Activated CD8-positive, alpha-beta memory T cell treated with anti-CD3 and anti-CD28 coated beads, Interleukin-2, amount 50 U/mL, for 4 hours (primary cell): ENCODE data around the gene SIGLEC1.

Source experiments
- DNase-seq: peaks from one replicate; pipeline ENCODE4 v3.0.0-alpha.2; 2020

SIGLEC1 gene

GRCh38 chr20:3677733-3678132 lies 34.7 kb downstream of the SIGLEC1 start:
- no peak for DNase-seq

GRCh38 chr20:3674995-3675900 lies 37.2 kb downstream of the SIGLEC1 start:
- DNase-seq, result no peak

DNA sequence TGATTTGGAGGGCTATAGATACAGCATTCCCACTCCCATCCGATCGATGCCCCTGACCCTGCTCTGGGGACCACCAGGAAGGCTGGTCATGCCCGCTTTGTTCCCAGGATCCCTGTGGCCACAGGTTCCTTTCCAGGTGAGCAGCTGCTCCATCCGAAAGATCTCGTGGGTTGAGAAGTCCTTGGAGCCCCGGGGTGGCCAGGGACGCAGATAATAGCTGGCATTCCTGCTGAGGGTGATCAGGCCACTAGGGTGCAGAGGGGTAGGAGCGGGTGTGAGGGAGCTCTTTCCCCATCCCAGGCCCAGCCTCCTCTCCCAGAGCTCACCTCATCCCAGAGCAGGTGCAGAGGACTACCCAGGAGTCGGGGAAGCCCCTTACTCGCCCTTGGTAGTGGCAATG lies 38.0 kb downstream of the SIGLEC1 start:
- DNase-seq, result no peak

- no peak for DNase-seq
Measured at GRCh38 chr20:3673221-3674070, 39.0 kb downstream of the SIGLEC1 start.

GRCh38 chr20:3672547-3673171 lies 39.7 kb downstream of the SIGLEC1 start:
- DNase-seq, result no peak

DNA sequence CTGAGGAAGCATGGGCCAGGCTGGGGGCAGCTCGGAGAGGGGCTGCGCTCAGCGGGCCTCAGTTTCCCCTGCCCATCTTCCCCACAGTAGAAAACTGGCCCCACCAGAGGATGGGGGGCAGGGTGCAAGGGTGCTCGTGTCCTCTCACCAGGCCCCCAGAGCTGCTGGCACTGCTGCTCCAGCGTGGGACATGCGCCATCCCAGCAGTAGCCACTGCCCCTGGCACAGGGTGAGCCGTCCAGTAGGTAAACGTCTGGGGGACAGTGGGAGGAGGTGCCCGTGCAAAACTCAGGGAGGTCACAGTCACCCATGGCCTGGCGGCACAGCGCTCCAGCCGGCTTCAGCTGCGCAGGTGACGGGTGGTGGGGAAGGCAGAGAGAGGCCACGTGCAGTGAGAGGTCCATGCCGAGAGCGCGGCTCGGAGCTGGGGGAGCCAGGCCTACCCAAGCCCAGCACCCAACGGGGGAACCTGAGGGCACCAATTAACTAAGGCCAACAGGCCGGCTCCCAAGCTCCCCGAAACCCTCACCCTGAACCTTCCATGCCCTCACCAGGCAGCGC lies 40.3 kb downstream of the SIGLEC1 start:
- DNase-seq, result no peak

DNA sequence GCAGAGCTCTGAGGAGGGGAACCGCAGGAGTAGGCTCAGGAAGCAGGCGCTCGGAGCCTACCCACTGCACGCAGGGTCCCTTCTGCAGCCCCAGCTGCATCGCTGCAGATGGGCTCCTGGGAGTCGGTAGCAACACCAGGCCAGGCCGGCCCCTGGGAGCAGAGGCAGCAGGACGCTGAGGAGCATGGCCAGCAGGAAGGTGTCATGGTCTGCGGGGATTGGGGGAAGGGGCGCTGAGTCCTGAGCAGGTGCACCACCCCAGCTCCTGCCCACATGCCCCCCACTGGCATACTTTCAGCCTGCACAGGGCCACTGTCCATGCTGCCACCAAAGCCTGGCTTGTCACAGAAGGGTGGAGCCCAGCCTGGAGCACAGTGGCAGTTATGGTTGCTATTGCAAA lies 41.5 kb downstream of the SIGLEC1 start:
- no peak for DNase-seq

GRCh38 chr20:3670511-3670910 lies 41.9 kb downstream of the SIGLEC1 start:
- no peak for DNase-seq

GRCh38 chr20:3669710-3670367 lies 42.6 kb downstream of the SIGLEC1 start:
- DNase-seq, result no peak

DNA sequence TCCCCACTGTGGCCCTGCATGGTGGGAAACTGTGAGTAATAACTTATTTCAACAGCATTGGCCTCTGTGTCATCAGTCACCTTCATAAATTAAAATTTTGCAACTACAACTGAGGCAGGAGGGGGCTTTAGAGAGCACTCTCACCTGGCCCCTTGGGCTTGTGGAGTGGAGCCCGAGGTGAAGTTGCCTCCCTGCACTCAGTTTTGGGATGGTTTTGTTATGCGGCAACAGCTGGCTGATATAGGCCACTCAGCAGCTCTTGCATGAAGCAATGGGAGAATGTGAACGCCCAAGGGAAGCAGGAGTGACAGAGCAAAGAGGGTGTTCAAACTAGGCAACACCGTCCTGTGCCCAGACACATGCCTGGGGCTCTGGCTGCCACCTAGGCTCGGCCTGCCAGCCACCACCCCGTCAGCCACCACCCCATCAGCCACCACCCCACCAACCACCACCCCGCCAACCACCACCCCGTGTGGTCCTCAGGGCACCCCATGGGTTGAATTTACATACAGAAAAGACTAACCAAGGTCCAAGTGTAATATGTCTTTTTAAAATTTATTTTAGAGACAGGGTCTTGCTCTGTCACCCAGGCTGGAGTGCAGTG lies 44.9 kb downstream of the SIGLEC1 start:
- no peak for DNase-seq

GRCh38 chr20:3663858-3664257 lies 48.5 kb downstream of the SIGLEC1 start:
- no peak for DNase-seq

GRCh38 chr20:3663031-3663701 lies 49.2 kb downstream of the SIGLEC1 start, which contains the start of gene GFRA4:
TSS of gene GFRA4 (minus strand) at chr20:3663399. CDS start at chr20:3663399, 0 bp downstream.
- no peak for DNase-seq
